HG02610 (cell line): ENCODE measurements around the gene CSGALNACT2.

Source experiments
- ATAC-seq: cut with Tn5 transposase; IDR thresholded peaks from one replicate; pipeline ENCODE4 v1.9.1; 2021; ENCODE audit warnings: mild to moderate bottlenecking, moderate library complexity; ENCODE audit not compliant: unreplicated experiment

The CSGALNACT2 gene

GRCh38 chr10:43225004-43225786, 87.0 kb downstream of the CSGALNACT2 start:
- ATAC-seq = no peak

GRCh38 chr10:43225787-43226153, 87.5 kb downstream of the CSGALNACT2 start:
- ATAC-seq = no peak

- no peak for ATAC-seq
Measured at GRCh38 chr10:43226441-43226840, 88.2 kb downstream of the CSGALNACT2 start.

- no peak for ATAC-seq
Measured at GRCh38 chr10:43226851-43227845, 88.9 kb downstream of the CSGALNACT2 start.

- no peak for ATAC-seq
Measured at GRCh38 chr10:43227911-43228782, 89.9 kb downstream of the CSGALNACT2 start.

GRCh38 chr10:43228783-43229207, 90.5 kb downstream of the CSGALNACT2 start:
- ATAC-seq = no peak

- no peak for ATAC-seq
Measured at GRCh38 chr10:43229208-43230061, 91.2 kb downstream of the CSGALNACT2 start.

GRCh38 chr10:43230101-43230908, 92.1 kb downstream of the CSGALNACT2 start:
- ATAC-seq = no peak

GRCh38 chr10:43230909-43231522, 92.8 kb downstream of the CSGALNACT2 start:
- no peak for ATAC-seq

- no peak for ATAC-seq
Measured at GRCh38 chr10:43231523-43232078, 93.4 kb downstream of the CSGALNACT2 start.

- ATAC-seq = no peak
Measured at GRCh38 chr10:43233601-43234430, 95.6 kb downstream of the CSGALNACT2 start.

- ATAC-seq = no peak
Measured at GRCh38 chr10:43234471-43235041, 96.3 kb downstream of the CSGALNACT2 start.
